ENCODE results near the gene SLC1A2. TPM values are rescaled to one million over a fixed set of nuclear protein-coding genes. Genes with fewer than 3 reads are reported as not detected.

The SLC1A2 gene
- total and polyA plus RNA-seq, 8 donors: 0.89 to 31.8 (median 18.9) TPM

- intact Hi-C loops (cut with DNase I): no loop called here
- TF ChIP-seq CTCF (IDR thresholded peaks at IDR 0.05): no peak
- no peaks in the 10 kb centered on the region for H3K27me3 ChIP-seq
- H3K9me3 ChIP-seq: no peaks in the 10 kb centered on the region
- H3K4me3 ChIP-seq: no peak overlapping the region
- no peak for DNase-seq
- peak overlapping the region in 1 of 2 donors; percentile 79 for H3K27ac ChIP-seq
- peaks cover 4 to 72% of the 10 kb centered on the region in 2 donors for H3K4me1 ChIP-seq
- no peak for ATAC-seq
- H3K36me3 ChIP-seq: no peaks in the 10 kb centered on the region
Observed at GRCh38 chr11:35307221-35307621, 112.1 kb downstream of the SLC1A2 start.

GRCh38 chr11:35305670-35306382 is 113.5 kb downstream of the SLC1A2 start:
- peak; percentile 19 for TF ChIP-seq CTCF (IDR thresholded peaks at IDR 0.05)
- H3K4me3 ChIP-seq: no peak overlapping the region
- intact Hi-C loops (cut with DNase I): no loop called here
- H3K4me1 ChIP-seq: peaks cover 4 to 68% of the 10 kb centered on the region in 2 donors
- no peaks in the 10 kb centered on the region for H3K36me3 ChIP-seq
- peak overlapping the region in 1 of 2 donors; percentile 89 for H3K27ac ChIP-seq
- no peaks in the 10 kb centered on the region for H3K27me3 ChIP-seq
- peak in 3 of 4 donors; percentile 46 to 72 (median 49) for DNase-seq
- no peaks in the 10 kb centered on the region for H3K9me3 ChIP-seq
- peak; percentile 66 for ATAC-seq

- Histone ChIP-seq H3K27me3 (no peaks in the 10 kb centered on the region), H3K36me3 (no peaks in the 10 kb centered on the region), H3K27ac (peak overlapping the region; percentile 84 to 89), H3K4me3 (no peak overlapping the region), H3K4me1 (peaks cover 4 to 65% of the 10 kb centered on the region in 2 donors), H3K9me3 (no peaks in the 10 kb centered on the region)
- ATAC-seq (no peak), DNase-seq (no peak)
- TF ChIP-seq CTCF (IDR thresholded peaks at IDR 0.05): no peak
- intact Hi-C loops (cut with DNase I): no loop called here
Observed at GRCh38 chr11:35304900-35305460, 114.4 kb downstream of the SLC1A2 start.

GRCh38 chr11:35304386-35304775 is 115.0 kb downstream of the SLC1A2 start:
- TF ChIP-seq CTCF (IDR thresholded peaks at IDR 0.05): no peak
- Histone ChIP-seq H3K27me3 (no peaks in the 10 kb centered on the region), H3K9me3 (no peaks in the 10 kb centered on the region), H3K4me1 (peaks cover 4 to 60% of the 10 kb centered on the region in 2 donors), H3K36me3 (no peaks in the 10 kb centered on the region), H3K4me3 (no peak overlapping the region), H3K27ac (peak overlapping the region; percentile 84 to 89)
- intact Hi-C loops (cut with DNase I): no loop called here
- peak; percentile 26 for ATAC-seq
- no peak for DNase-seq

- H3K36me3 ChIP-seq: no peaks in the 10 kb centered on the region
- no peak overlapping the region for H3K4me3 ChIP-seq
- DNase-seq (peak in 3 of 4 donors; percentile 23 to 76 (median 50)), ATAC-seq (peak; percentile 86)
- H3K27me3 ChIP-seq: no peaks in the 10 kb centered on the region
- no peaks in the 10 kb centered on the region for H3K9me3 ChIP-seq
- intact Hi-C loops (cut with DNase I): no loop called here
- peak overlapping the region; percentile 84 to 89 for H3K27ac ChIP-seq
- TF ChIP-seq CTCF (IDR thresholded peaks at IDR 0.05): no peak
- peaks cover 4 to 56% of the 10 kb centered on the region in 2 donors for H3K4me1 ChIP-seq
Observed at GRCh38 chr11:35303596-35304385, 115.6 kb downstream of the SLC1A2 start.
